T47D (cell line): ENCODE measurements around the gene RRBP1.
A peak's percentile ranks its signal among the peaks of the same experiment; 100 is the strongest.

Source experiments
- DNase-seq, 2 experiments: peaks; one replicate each; pipeline versions ENCODE4 v3.0.0 to v3.0.0-alpha.2; 2011 to 2012; ENCODE audit warnings: low read depth in 1 of 2, low spot score in 1 of 2
- JUND ChIP-seq: IDR thresholded peaks from 2 replicates; pipeline ENCODE4 v1.6.1; 2012; ENCODE audit warnings: low read depth
- in situ Hi-C: cut with HindIII; loops from 2 replicates; pipeline ENCODE4 v1.10.0; 2016; ENCODE audit warnings: low sequenced_read_pairs, low pct_unique_long_range_greater_than_20kb

Gene RRBP1

GRCh38 chr20:17653835-17654648, 28.0 kb downstream of the RRBP1 start:
- no peak for DNase-seq

DNA sequence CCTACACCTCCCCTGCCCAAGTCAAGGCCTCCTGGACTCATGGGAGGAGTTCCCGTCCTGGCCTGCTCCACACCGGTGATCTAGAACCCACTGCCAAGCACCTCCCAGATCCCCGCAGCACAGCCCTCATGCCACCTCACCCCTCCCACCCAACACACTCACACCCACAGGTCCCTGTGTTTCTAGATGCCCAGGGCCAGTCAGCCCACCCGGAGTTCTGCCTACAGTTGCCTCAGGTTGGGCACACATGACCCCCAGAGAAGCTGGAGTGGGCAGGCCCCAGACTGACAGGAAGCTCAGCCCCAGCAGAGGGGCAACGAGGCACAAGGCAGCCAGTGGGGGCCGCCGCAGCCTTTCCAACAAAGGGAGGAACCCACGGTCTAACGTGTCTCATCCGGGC, 29.6 kb downstream of the RRBP1 start:
- in situ Hi-C loops: no loop called here

More at GRCh38 chr20:17653835-17654648, 28.0 kb downstream of the RRBP1 start:
- in situ Hi-C loops: no loop called here
- TF ChIP-seq JUND: no peak

DNA sequence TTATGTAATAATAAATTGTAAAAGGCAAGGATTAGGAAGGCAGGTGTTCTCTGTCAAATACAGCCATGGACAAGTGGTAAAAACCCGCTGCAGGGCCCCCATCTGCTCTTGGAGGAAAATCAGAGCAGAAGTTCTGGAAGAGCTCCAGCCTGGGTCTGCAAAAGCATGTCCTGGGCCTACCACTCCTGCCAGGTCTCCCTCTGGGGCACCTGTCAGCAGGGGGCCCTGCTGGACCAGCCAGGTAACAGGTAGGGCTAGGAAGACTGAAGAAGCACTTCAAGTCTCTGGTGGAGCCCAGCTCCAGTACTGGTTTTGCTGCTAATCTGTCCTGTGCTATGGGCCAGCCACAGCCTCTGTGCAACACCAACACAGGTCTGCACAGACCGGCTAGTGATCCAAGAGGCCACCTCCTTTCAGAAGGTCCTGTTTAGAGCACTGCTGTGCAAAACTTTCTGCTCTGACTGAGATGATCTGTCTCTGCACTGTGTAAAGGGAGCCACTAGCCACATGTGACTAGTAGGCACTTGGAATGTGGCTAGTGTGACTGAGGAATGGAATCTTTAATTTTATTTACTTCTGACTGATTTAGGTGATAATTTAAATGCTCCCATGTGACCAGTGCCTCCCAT, 30.2 kb downstream of the RRBP1 start:
- in situ Hi-C loops: no loop called here
- no peak for TF ChIP-seq JUND
- peak; percentile 73 to 77 for DNase-seq

More for the DNA sequence above, 29.6 kb downstream of the RRBP1 start:
- TF ChIP-seq JUND: no peak
- DNase-seq: no peak

DNA sequence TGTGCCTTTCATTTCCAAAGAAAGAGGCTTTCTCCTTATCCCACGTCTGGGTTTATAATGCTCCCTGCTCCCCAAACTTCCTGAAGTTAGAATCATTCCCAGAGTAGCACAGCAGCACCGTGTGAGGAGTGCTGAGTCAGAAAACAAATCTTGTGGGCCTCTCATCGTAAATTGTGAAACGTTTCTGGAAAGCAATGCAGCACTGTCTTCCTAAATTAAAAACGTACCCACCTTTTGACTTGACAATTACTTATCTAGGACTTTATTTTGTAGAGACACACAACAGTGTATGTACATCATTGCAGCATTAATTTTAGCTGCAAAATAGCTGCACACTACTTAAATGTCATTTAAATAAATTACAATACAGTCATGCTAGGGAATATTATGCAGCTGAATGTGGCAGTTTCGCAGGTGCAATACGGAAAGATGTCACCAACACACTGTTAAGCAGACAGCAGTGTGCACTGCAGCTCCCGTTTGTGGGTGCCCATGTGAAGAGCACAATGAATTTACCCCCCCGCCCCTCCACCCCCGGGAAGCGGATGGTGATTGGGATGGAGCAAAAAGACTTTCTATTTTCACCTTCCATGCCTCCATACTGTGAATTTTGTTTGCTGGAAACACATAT, 30.8 kb downstream of the RRBP1 start:
- in situ Hi-C loops: no loop called here
- no peak for TF ChIP-seq JUND
- no peak for DNase-seq

- no peak for DNase-seq
- TF ChIP-seq JUND: no peak
- in situ Hi-C loops: no loop called here
Measured at GRCh38 chr20:17650301-17651128, 31.5 kb downstream of the RRBP1 start.

GRCh38 chr20:17648791-17649730, 33.0 kb downstream of the RRBP1 start:
- TF ChIP-seq JUND: no peak
- DNase-seq: peak; percentile 54 to 55
- in situ Hi-C loops: no loop called here

GRCh38 chr20:17648315-17648646, 33.8 kb downstream of the RRBP1 start:
- no peak for TF ChIP-seq JUND
- in situ Hi-C loops: no loop called here
- no peak for DNase-seq

- TF ChIP-seq JUND: no peak
- DNase-seq: no peak
- in situ Hi-C loops: no loop called here
Measured at GRCh38 chr20:17647391-17648314, 34.4 kb downstream of the RRBP1 start.

DNA sequence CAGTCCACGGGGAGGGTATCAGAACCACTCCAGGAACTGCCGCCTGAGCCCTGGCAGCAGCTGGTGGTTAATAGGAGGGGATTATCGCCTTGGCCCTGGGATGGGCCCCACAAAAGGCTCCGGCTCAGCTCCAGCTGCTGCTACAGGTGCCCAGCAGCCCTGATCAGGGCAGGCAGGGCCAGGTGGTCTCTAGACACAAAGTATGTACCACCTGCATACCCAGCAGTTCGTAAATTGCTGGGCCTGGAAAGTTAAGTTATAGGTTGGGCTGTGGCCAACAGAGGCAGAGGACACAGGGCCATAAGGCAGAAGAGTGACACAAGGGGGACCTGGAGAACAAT, 35.1 kb downstream of the RRBP1 start:
- in situ Hi-C loops: no loop called here

GRCh38 chr20:17646209-17646960, 35.7 kb downstream of the RRBP1 start:
- DNase-seq: peak in 1 of 2 experiments; percentile 63
- in situ Hi-C loops: no loop called here
- TF ChIP-seq JUND: no peak

More for the DNA sequence above, 35.1 kb downstream of the RRBP1 start:
- TF ChIP-seq JUND: no peak
- DNase-seq: no peak
